TTC549 (cell line): ENCODE results near the gene RABGAP1L.

Experiments used
- FAIRE-seq: peaks from 2 replicates; lab custom pipeline; 2012; peaks lifted over from hg19 to GRCh38; lab: Jason Lieb, UNC

RABGAP1L gene

GRCh38 chr1:174719194-174719593, 559.9 kb downstream of the RABGAP1L start:
- peak; percentile 68 for FAIRE-seq

GRCh38 chr1:174720618-174721017, 561.3 kb downstream of the RABGAP1L start:
- FAIRE-seq: no peak

GRCh38 chr1:174721246-174721645, 561.9 kb downstream of the RABGAP1L start:
- FAIRE-seq: no peak

DNA sequence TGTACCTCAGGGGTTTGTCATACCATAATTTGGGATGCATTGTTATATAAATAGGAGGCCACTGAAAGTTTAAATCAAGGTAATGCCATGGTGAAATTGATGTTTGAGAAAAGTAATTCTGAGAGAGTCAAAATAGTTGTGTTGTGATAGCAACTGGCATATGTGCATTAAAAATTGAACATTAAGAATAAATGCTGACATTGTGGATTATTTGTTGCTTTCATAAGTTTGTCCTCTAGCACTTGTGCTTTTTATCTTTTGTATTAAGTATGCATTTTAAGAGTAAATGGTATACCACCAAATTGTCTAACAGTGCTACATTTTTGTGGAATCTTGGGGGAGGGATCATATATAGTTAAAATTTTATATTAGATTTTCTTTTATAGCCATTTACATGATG, 564.5 kb downstream of the RABGAP1L start:
- no peak for FAIRE-seq

DNA sequence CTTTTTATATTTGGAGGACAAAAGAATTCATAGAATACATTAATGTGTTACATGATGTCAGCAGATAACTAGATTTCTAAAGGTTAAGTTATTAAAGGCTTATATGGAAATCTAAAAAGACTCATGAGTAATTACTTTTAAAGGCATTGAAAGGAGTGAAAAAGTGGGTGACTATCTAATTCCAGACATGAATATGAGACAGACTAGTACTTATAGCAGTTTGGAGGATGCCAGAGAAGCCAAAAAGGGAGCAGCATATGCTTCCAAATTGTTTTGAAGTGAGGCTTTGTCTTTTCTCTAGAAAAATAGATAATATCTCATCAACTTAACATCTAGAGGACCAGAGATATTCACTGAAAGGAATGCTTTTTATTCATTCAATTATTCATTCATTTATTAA, 564.9 kb downstream of the RABGAP1L start:
- no peak for FAIRE-seq

DNA sequence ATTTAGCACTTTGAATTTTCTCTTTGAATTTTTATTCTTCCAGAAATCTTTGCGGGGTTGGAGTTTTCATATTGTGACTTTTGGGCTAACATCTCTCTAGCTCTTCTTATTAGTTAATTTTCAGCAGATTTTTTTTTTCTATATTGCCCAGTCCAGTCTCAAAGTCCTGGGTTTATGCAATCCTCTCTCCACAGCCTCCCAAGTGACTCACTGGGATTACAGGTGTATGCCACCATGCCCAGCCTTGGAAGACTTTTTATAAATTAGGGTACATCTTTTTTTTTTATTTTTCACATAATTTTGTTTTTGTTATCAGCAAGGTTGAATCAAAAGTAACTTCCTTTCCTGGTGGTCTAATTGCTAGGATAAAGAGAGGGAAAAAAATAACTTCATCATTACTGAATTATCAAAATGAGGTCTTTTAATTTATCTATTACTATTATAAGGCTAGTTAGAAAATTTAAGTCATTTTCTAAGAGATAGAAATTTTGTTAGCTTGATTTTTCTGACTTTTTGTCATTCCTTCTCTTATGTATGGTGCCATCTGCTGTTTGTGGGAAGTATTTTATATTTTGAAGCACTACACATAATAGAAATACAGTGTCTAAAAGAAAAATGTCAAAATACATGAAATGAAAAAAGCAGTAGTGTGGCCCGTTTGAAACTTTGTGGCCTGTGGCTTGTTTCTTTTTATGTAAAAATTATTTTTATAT, 567.0 kb downstream of the RABGAP1L start:
- peak; percentile 98 for FAIRE-seq

GRCh38 chr1:174726880-174727585, 567.7 kb downstream of the RABGAP1L start:
- FAIRE-seq: no peak

GRCh38 chr1:174734270-174734669, 575.0 kb downstream of the RABGAP1L start:
- FAIRE-seq: no peak

DNA sequence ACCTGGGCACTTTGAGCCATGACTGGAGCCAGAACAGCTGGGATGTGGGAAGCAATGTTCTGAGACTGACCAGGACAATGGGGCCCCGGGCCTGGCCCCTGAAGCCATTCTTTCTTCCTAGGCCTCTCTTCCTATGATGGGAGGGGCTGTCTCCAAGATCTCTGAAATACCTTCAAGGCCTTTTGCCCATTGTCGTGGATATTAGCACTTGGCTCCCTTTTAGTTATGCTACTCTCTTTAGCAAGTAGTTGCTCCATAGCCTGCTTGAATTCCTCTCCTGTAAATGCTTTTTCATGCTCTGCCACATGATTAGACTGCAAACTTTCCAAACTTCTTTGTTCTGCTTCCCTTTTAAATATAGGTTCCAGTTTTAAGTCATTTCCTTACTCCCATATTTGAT, 577.5 kb downstream of the RABGAP1L start:
- FAIRE-seq: no peak

- no peak for FAIRE-seq
Observed at GRCh38 chr1:174740249-174740968, 581.1 kb downstream of the RABGAP1L start.

DNA sequence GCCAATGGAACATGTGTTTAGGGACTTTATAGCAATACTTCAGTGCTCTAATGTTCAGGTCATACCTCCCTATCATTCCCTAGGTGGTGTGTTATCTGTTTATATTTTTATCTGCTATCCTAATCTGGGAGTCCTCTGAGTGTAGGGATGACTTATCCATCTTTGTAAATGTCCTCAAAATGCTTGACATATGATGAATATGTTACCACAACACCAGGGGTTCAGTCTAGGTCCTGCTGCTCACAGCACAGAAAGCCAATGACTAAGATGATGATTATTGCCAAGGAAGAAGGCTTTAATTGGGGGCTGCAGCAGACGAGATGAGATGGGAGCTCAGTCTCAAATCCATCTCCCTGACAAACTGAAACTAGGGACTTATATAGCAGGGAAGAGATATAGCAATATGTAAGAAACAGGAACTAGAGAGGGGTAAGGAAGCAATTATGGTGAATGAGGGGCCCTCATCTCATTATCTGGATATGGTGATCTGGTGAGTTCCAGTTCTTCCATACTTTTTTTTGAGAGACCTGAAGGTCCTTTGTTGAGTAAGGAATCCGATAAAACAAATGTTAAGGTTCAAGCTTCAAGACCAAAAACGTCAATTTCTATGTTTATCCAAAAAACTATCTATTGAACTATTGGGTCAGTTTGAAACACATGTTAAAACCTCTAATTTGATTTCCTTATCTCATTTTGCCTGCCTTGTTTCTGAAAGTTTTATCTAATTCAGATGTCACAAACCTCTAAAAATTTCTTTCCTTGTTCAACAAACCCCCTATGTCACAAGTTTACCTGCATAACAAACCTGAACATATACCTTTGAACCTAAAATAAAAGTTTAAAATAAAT, 583.7 kb downstream of the RABGAP1L start:
- FAIRE-seq: no peak

DNA sequence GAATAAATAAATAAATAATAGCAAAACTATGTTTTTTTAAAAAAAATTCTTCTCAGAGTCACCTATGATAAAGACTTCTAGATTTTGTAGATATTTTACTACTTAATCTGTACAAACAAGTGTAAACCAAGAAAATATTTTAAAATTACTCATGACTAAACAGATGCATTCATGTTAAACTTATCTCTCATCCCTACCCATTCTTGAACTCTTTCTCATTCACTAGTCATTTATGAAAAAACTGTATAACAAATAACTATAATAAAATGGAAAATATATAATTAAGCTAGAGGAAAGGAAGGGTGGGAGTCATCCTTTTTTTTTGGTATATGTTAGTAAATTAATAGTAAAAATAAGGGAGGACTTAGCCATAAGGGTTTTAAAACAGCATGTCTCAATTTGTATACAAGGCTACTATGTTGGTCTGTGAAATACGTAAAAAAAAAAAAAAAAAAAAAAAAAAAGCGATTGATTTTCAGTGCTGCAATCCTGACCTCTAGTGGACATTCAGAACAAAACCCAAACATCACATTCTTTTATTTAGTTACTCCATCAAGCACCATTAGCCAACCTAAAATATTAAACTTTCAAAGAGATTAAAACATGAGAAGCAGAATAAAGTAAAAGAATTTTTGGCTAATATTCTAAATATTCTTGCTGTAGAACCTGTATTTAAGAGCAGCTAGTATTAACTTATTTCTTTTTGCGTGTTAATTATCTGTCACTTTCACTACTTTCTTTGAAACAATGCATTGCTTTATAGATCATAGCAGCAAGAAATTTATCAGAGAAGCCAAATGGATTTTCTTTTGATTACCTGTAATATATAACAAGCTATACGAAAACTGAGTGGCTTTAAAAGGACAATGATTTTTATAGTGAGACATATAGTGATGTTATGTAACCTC, 584.6 kb downstream of the RABGAP1L start:
- FAIRE-seq: peak; percentile 100

GRCh38 chr1:174744886-174745285, 585.6 kb downstream of the RABGAP1L start:
- peak; percentile 58 for FAIRE-seq

DNA sequence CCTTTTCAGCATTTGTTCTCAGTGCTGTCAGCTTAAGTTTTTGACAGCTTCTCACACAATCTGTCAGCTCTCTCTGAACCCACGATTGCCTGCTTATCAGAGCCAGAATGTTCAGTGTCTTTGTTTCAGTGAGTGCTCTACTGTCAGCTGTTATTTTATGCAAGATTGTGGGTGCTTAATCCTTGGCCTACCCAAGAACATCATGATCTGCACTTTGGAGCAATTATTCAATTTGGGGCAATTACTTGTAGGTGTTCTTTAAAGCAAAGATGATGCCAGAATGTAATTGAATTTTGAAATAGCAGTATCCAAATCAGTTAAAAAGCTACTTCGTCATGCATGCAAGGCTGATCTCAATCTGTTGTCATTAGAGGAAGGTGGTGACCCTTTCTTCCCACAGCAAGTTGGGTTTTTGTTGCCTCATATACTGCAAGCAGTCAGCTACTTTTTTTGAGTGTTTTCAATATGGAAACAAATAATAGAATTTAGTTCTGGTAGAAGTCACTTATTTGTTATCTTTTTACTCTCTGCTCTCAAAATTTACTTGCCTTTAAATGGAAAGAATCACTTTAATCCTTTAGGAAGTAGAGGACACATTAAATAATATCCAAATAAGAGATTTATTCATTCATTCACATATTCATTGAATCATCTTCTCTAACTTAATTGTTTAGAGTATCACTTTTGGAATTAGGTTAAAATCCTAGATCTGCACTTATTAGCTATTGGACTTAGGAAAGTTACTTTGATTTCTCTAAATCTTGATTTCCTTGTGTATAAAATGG, 586.9 kb downstream of the RABGAP1L start:
- peak; percentile 17 for FAIRE-seq

DNA sequence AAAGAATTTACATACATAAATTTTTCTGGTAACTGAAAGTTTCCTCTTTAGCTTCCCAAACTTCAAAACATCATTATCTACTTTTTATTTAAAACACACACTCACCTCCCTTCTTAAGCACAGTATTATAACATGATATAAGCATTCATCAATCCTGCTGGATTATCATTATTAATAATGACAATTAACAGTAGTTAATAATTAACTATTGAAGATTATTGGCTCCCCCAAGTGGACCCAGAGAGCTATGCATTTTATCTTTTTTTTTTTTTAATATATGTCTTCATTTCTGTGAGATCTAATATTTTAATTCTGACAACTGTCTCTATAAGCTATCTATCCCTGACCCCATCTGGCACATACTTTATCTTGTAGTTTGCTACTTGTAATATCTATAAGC, 588.3 kb downstream of the RABGAP1L start:
- no peak for FAIRE-seq

- no peak for FAIRE-seq
Observed at GRCh38 chr1:174748586-174748985, 589.3 kb downstream of the RABGAP1L start.

DNA sequence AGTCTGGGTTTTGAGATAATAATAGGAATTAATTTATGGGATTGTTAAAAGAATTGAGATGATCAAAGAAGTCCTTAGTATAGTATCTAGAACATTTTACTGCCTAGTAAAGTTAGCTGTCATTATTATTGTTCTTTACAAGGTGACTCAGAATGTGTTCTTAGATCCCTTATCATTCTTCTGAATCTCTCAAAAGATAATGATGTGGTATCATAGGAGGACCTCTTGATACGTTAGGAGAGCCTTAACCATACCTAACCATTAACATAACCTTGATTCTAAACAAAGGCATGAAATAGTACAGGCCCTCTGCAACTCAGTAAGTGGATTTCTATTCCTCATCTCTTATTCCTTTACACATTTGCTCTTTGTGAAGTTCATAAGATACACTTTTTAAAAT, 593.8 kb downstream of the RABGAP1L start:
- peak; percentile 13 for FAIRE-seq

DNA sequence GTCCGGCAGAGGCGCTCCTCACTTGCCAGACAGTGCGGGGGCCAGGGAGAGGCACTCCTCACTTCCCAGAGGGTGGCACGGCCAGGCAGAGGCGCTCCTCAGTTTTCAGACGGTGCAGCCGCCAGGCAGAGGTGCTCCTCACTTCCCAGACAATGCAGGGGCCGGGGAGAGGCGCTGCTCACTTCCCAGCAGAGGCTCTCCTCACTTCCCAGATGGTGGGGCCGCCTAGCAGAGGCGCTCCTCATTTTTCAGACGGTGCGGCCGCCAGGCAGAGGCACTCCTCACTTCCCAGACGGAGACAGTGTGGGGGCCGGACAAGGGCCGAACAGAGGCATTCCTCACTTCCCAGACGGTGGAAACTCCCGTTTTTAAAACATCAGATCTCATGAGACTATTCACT, 602.0 kb downstream of the RABGAP1L start:
- FAIRE-seq: no peak

DNA sequence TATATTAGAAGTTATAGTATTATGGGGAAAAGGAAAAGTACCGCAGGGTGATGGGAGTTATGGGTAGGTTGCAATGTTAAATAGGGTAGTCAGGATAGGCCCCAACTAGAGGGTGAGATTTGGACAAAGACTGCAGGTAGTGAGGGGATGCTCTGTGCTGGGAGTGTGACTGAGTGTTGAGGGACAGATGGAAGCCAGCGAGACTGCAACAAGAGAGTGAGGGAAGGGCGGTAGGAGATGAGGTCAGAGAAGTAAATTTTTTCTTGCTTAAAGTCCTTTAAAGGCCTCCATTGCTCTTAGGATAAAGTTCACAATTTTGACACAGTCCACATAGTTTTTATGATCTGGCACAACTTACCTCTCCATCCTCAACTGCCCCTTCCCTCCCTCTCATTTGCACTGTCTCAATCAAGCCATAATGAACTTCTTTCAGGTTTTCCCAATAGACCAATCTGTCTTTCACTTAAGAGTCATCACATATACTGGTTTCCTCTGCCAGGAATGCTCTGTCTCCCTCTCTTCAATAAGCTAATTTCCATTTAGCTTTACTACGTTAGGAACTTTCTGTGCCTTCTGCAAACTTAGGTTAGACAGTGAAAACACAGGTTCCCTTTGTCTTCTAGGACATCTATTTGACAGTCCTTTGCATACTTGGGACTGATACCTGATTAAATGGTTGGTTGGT, 602.7 kb downstream of the RABGAP1L start:
- FAIRE-seq: no peak

GRCh38 chr1:174764191-174764590, 604.9 kb downstream of the RABGAP1L start:
- FAIRE-seq: no peak
